Stimulated activated CD8-positive, alpha-beta memory T cell treated with anti-CD3 and anti-CD28 coated beads, Interleukin-7, amount 100 ng/mL, for 4 hours (primary cell): ENCODE measurements around the gene LMOD1.

ENCODE experiments used
- DNase-seq, 2 donors: peaks; one replicate each; pipeline ENCODE4 v3.0.0-alpha.2; 2020; ENCODE audit warnings: low read depth in 2 of 2

Gene LMOD1

DNA sequence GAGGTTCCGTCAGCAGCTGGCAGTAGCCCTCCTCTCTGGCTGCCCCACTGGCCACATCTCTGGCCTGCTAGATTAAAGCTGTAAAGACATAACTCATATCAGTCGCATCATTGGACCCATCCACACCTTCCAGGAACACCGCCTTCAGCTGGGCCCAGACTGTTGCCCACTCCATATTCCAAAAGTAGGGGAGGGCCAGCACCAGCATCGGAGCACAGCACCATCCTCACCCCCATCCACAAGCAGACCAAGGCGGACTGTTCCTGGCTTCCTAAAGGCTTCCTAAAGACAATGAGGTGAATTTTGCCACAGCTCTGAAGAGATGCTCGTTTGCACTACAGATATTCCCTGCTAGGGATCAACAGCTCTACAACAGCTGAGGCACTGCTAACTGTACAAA lies 54.1 kb downstream of the LMOD1 start:
- no peak for DNase-seq

GRCh38 chr1:201891451-201892045 lies 54.8 kb downstream of the LMOD1 start:
- no peak for DNase-seq

GRCh38 chr1:201890806-201891450 lies 55.4 kb downstream of the LMOD1 start:
- DNase-seq: no peak

GRCh38 chr1:201890223-201890622 lies 56.1 kb downstream of the LMOD1 start:
- DNase-seq: no peak

DNA sequence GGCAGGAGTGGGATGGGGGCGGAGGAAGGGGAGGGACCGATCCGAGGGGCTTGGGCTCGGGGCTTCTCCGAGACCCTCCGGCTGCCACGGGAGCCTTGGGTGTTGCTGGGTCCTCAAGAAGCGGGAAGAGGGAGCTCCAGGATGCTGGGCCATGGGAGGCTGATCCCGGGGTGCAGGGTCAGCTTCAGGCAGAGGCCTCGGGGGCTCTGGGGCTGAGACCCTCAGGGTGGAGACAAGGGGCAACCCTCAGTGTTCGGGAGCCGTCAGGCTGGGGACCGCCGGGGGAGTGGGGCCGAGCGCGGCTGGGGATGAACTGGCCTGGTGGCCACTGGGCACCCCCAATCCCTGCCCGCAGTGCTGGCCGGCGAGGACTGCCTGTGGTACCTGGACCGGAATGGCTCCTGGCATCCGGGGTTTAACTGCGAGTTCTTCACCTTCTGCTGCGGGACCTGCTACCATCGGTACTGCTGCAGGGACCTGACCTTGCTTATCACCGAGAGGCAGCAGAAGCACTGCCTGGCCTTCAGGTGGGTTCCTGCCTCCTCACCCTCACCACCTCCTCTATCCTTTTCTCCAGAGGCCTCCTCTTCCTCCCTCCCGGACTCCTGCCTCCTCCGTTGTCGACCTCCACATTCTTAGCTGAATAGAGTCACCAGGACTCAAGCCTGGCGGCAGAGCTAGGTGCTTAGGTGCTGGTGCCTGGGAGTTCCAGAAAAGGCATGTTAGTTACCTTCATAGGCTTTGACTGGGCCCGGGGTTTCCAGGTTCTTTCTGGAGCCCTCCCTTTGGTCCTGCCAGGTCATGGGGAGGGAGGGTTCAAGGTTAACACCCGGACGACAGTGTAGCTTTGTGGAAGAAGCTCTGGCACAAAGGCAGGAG lies 57.0 kb downstream of the LMOD1 start:
- no peak for DNase-seq

DNA sequence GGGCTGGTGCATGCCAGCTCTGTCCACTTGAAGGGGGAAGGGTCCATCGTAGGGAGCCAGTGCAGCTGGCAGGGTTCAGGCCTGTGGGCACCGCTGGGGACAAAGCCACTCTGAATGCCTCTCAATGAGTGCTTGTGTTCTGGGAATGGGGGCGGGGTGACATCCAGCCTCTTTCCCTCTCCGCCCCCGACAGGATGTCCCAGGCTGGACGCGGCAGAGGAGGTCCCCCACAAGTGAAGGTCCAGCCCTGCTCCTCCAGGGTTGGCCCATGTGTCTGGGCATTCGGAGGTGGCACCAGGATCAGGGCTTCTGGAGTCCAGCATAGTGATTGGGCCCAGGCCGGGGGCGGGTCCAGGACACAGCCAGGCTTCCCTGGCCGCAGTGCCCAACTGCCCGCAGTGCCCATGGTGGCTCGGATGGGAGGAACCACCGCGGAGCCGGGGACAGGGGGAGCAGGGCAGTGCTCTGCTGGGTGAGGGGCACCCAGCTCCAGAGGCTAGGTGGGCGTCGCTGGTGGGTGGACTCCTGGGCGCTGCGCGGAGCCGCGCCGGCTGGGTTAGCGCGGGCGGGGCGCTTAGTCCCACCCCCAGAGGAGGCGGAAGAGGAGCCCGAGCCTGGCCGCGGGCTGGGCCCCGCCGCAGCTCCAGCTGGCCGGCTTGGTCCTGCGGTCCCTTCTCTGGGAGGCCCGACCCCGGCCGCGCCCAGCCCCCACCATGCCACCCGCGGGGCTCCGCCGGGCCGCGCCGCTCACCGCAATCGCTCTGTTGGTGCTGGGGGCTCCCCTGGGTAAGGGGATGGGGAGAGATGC lies 57.9 kb downstream of the LMOD1 start, which contains the start of gene SHISA4:
TSS of gene SHISA4 (plus strand) at position 617 of the 808 bp plus-strand sequence. CDS start at position 714, 97 bp downstream.
- peak in 1 of 2 donors; percentile 13 for DNase-seq

DNA sequence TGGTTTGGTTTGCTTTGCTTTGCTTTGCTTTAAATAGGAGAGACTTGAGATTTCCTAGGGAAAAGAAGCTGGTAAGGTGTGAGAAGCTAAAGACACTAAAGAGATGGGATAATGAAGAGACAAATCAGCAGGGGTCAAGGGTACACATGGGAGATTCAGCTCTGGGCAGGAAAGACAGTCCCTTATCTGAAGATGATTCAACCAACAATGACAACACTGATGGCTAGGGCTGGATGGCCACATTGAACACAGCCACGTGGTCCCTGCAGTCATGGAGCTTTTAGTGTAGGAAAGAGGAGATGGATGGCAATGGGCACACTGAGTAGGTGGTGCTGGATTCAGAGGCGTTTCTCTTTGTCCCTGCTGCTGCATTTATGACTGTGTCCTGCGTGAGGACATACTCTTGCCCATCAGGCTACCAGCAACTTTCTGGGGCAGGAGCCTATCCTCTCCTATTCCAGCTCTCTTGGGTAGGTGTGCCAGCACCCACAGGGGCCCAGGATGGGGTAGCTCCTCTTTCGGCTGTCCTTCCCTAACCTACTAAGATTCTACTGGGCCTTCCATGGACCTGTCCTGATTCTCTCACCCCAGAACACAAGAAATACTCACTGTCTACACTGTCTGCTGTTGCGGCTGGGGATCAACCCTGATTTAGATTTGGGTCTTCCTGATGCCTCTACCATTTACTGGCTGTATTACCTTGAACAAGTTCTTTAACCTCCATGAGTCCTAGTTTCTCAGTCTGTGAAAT lies 59.1 kb downstream of the LMOD1 start:
- no peak for DNase-seq

DNA sequence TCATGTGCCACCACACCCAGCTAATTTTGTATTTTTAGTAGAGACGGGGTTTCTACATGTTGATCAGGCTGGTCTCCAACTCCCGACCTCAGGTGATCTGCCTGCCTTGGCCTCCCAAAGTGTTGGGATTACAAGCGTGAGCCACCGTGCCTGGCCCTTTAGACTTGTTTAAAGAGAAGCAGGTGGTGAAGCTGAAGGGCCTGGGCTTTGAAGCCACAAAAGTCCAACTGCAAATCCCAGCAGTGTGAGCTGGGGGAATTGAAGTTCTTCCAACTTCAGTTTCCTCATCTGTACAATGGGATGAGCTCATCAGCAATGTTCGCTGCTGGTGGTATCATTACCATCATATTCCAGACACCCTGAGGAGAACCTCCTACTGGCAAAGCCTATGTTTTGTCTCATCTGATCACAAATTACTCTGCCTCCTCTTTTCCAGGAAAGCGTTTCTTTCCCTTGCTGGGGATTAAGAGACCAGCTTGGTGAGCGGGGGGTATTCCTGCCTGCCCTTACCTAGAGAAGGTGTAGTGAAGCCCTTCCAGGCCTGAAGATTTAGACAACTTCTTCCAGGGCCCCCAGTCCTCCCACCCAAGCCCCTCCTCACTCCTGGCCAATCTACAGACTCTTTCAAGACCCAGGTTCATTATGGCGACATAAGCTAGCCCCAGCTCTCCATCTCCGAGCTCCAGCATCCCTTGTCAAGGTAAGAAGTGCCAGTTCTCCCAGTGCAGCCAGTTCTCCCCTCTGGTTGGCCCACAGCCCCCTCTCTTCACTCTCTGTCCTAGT lies 60.1 kb downstream of the LMOD1 start:
- DNase-seq: no peak

GRCh38 chr1:201885531-201886075 lies 60.7 kb downstream of the LMOD1 start:
- DNase-seq: no peak

GRCh38 chr1:201884425-201884824 lies 61.9 kb downstream of the LMOD1 start:
- no peak for DNase-seq

- DNase-seq: no peak
Measured at GRCh38 chr1:201883786-201884185, 62.6 kb downstream of the LMOD1 start.

GRCh38 chr1:201883266-201883665 lies 63.1 kb downstream of the LMOD1 start:
- DNase-seq: no peak

- no peak for DNase-seq
Measured at GRCh38 chr1:201882665-201883132, 63.6 kb downstream of the LMOD1 start.

GRCh38 chr1:201881617-201882016 lies 64.7 kb downstream of the LMOD1 start:
- DNase-seq: no peak

DNA sequence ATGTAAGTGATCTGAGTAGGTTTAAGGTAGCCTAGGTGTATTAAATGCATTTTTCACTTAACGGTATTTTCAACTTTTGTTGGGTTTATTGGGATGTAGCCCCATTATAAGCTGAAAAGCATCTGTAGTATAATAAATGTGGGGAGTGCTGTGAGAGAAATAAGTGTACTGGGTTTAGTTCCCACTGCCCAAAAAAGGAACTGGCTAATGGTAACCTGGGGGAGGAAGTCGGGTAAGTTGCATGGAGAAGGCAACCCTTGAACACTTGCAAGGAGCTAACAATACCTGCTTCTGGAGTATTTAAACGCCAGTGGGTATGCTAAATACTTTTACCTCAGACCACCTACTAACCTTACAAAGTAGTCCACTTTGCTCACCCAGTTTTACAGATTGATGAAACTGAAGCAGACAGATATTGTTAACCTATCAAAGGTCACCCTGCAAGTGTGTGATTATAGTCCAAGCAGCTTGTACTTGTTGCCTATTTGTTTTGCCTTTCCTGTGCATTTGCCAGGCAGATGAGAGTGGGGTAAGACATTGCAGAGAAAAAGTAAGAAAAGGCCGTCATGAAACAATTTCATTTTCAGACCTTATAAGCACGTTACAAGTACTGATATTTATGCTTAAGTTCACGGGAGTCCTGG lies 65.3 kb downstream of the LMOD1 start:
- DNase-seq: no peak

GRCh38 chr1:201877877-201878401 lies 68.4 kb downstream of the LMOD1 start:
- no peak for DNase-seq

GRCh38 chr1:201876148-201876818 lies 70.1 kb downstream of the LMOD1 start:
- DNase-seq: no peak

GRCh38 chr1:201874672-201875071 lies 71.7 kb downstream of the LMOD1 start:
- DNase-seq: no peak

- DNase-seq: no peak
Measured at GRCh38 chr1:201870397-201870796, 76.0 kb downstream of the LMOD1 start.
